ENCODE data around the gene ALG10.
"Not testable (repeated sequence)": the region's sequence is repeated elsewhere in the genome, so short reads cannot be mapped to it uniquely, and the experiment has no call there.

Gene ALG10, protein sequence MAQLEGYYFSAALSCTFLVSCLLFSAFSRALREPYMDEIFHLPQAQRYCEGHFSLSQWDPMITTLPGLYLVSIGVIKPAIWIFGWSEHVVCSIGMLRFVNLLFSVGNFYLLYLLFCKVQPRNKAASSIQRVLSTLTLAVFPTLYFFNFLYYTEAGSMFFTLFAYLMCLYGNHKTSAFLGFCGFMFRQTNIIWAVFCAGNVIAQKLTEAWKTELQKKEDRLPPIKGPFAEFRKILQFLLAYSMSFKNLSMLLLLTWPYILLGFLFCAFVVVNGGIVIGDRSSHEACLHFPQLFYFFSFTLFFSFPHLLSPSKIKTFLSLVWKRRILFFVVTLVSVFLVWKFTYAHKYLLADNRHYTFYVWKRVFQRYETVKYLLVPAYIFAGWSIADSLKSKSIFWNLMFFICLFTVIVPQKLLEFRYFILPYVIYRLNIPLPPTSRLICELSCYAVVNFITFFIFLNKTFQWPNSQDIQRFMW

GRCh38 chr12:34022079-34022830 lies at the start of gene ALG10:
Gene ALG10 (plus strand): TSS chr12:34022496. CDS start chr12:34022600, 104 bp downstream.
- DNase-seq, result peak; percentile 85

DNA sequence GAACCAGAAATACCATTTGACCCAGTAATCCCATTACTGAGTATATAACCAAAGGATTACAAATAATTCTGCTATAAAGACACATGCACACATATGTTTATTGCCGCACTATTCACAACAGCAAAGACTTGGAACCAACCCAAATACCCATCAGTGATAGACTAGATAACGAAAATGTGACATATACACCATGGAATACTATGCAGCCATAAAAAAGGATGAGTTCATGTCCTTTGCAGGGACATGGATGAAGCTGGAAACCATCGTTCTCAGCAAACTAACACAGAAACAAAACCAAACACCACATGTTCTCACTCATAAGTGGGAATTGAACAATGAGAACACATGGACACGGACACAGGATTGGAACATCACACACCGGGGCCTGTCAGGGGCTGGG lies 49.4 kb upstream of the ALG10 start:
- not testable (repeated sequence) for DNase-seq

DNA sequence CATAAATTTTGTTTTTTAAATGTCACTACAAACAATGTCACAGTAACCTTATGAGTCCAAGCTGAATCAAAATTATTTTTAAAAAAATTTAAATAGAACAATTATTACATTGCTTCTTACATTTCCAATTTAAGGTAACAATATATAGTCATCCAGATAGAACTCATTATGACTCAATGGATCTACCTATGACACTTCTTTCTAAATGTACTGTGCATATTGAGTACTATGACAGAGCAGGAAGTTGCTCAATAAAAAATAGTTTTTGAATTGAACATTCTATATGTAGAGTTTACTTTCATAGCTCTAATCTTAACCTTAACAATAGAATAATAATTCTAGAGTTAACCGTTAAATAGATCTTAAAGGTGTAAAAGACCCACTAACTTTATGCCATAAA lies 44.4 kb upstream of the ALG10 start:
- no peak for DNase-seq

GRCh38 chr12:33988197-33988805 lies 34.0 kb upstream of the ALG10 start:
- DNase-seq, result no peak

DNA sequence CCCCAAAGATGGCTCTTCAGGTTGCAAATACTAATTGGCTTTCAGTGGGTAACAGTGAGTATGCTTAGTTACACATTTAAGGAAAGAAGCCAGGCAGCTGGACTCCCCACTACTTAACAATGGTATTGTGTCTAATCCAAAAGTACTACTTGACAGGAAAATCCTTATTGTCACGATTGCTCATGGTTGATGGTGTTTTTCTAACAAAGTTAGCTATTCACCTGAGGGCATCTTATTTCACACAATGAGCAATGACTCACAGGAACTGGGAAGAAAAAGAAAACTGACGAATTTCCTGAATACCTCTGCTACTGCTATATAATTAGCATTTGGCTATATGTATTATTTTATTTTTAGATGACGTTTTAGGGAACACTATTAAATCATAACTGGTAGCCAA lies 33.4 kb upstream of the ALG10 start:
- DNase-seq, result no peak

GRCh38 chr12:33994857-33995808 lies 27.2 kb upstream of the ALG10 start:
- no peak for DNase-seq

DNA sequence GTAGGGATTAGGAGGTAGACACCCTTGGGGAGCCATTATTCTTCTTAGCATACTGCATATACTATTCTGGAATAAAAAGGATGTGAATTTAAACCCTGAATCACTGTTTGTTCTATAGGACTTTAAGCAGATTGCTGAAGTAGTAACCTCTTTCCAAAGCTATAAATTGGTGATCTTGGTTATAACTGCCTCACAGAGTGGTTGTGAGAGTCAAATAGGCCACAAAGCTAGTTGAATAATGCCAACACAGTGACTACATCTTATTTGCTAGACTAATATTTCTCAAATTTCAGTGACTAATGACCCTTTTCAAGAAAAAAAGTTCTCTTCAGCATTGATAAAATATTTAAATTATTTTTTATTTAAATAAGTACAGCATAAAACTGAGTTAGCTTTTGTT lies 13.5 kb upstream of the ALG10 start:
- not testable (repeated sequence) for DNase-seq

DNA sequence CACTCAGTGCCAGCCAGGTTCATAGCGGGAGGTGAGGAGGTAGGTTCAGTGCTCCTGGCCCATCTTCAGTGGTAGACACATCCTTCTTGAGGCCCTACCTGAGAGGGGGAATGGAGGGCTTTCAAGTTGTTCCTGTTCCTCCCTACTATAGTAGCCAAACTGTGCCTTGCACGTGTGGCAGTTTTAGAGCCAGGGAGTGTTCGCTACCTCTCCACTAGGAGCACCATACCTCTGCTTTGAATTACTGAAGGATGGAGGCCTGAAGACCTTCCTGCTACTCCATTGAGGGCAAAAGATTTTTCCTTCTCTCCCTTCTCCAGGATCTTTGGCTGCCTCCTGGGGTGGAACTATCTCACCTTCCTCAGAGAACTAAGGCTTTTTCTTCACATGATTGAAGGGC lies 5.9 kb upstream of the ALG10 start:
- DNase-seq, result no peak

GRCh38 chr12:34021071-34021470 lies 1.2 kb upstream of the ALG10 start:
- DNase-seq, result no peak

- DNase-seq, result not testable (repeated sequence)
These were observed 5.4 kb downstream of the ALG10 start for GRCh38 chr12:34027661-34028060.

DNA sequence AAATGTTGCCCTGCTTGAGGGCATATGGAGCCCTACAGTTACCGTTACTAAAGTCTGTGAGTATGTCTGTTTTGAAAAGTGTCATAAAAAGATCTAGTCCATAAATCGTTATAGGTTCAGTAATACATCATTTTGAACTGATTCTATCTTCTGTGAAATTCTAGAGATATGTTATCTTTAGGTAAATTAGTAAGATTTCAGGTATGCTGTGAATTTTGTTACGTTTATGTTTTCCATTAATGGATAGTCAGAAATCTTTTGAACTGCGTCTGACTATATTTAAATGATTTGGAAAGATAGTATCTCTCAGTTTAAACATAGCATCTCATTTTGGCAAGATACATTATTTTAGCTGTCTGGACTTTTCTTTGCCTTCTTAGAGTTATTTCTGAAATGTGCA lies 8.3 kb downstream of the ALG10 start:
- no peak for DNase-seq

DNA sequence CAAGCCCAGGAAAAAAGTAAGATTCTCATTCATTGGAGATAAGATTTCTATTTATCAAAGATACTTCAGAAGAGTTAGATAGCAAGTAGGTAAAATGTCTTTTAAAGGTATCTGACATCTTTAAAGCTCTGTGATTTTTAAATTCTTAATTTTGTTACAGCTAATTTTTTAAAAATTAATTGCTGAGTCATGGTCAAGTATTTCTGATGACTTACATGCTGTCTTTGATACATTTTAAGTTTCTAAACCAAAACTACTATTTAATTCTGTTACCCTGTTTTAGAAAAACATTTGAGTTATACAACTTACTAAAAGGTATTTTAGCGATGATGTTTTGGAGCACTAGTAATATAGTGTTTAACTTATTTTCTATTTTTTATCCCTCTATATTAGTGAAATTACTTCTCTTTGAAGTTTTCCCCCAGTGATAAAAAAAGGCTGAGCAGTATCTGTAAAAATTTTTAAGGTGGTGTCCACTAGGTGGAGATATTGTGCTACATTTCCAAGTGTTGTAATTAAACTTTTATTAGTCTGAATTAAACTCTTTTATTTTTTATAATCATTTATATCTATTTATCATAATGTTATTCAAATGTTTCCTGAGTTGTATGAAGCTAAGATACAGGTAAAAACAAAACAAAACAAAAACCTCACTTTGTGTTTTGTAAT lies 11.5 kb downstream of the ALG10 start:
- DNase-seq, result no peak

DNA sequence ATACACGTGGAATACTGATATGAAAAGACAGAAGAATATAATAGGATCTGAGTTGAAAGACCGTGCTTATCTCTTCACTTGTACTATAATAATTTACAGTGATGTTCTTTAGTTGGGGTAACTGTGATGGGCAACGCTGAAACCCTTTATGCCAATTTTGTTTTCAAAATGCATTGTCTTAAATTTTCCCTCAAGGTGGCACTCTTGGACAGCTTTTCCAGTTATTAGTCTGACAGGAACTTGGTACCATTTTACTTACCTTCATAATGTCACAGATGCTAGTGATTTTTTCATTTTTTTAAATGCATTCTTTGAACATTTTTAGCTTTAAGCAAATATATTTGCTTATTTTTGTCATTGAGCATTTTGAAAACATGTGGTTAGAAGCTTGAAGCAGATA lies 16.1 kb downstream of the ALG10 start:
- DNase-seq, result not testable (repeated sequence)

DNA sequence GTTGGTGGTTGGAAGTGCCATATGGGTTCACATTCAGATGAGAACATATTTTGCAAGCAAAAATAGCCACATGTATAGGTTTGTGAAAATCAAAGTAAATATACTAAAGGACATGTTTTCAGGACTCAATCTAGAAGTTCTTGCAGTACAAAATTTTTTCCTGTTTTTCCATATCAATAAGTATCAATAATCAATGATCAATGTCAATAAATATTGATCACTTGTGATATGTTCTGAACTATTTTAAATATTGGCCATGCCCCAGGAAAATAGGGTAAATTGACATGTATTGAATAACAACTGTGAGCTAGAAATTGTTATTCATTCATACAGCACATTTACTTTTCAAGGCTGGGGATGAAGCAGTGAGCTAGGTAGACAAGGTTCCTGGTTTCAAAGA lies 24.3 kb downstream of the ALG10 start:
- DNase-seq, result no peak

- DNase-seq, result not testable (repeated sequence)
These were observed 25.6 kb downstream of the ALG10 start for GRCh38 chr12:34047855-34048254.

GRCh38 chr12:34048714-34049113 lies 26.4 kb downstream of the ALG10 start:
- no peak for DNase-seq

DNA sequence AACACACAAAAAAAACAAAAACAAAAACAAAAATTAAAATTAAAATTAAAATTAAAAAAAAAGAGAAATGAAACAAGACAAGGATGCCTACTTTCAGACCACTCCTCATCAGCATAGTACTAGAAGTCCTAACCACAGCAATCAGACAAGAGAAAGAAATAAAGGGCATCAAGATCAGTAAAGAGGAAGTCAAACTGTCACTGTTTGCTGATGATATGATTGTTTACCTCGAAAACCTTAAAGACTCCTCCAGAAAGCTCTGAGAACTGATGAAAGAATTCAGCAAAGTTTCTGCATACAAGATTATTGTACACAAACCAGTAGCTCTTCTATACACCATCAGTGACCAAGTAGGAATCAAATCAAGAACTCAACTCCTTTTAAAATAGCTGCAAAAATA lies 29.2 kb downstream of the ALG10 start:
- no peak for DNase-seq

DNA sequence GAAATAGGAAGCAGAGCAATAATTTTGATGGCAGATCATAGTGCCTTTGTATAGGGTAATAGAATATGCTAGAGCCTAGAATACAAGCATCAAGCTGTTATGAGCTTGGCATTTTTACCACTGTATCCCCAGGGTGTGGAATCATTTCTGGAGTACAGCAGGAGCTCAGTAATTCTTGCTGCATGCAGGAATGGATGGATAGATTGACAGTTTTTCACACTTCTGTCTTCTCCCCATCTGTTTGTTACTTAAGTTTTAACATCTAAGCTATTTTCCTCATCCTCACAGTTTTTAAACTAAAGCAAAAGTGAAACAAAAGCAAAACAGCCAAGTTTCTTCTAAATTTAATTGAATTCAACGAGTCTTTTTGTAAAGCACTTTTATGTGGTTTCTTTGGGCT lies 32.6 kb downstream of the ALG10 start:
- DNase-seq, result no peak

Measured in GF-D8 (cell line).